ENCODE data around the gene POLD3.
"Not testable (repeated sequence)": the region's sequence is repeated elsewhere in the genome, so short reads cannot be mapped to it uniquely, and the experiment has no call there.

POLD3 gene

GRCh38 chr11:74637700-74638099, 45.3 kb downstream of the POLD3 start:
- DNase-seq (ENCODE audit: low read depth), result no peak

- DNase-seq (ENCODE audit: low read depth), result no peak
Measured at GRCh38 chr11:74638869-74639268, 46.5 kb downstream of the POLD3 start.

DNA sequence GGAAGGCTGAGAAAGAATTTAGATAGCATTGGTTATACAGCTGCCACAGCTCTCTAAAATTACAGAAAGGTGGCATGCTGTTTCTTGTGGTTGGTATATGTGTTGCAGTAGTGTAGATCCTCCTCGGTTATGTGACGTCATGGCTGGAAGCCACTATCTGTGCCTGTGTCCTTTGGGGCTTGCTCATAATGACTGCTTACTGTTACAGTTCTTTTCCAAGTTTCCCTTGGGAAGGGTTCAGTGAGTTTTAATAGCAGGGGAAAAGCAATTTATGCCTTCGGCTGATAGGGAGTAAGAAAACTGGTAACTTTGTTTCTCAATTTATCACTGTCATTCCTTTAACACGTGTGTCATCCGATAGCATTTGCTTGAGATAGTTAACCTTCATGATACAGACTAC, 47.2 kb downstream of the POLD3 start:
- no peak for DNase-seq (ENCODE audit: low read depth)

DNA sequence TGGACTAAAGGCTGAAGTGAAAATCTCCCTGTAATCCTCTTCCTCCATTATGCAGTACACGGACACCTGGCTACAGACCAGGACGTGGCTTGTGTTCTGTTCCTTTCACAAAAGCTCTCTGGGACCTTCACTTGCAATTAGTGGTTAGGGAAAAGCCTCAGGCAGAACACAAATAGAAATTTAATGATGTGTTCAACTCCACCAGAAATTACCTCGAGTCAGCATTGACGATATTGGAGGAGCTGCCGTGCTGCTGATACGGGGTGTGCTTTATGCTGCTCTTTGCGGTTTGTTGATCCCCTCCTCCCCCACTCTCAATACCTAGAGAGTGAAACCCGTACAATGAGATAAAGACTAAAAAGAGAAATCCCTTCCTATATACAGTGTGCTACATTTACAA, 48.9 kb downstream of the POLD3 start:
- no peak for DNase-seq (ENCODE audit: low read depth)

DNA sequence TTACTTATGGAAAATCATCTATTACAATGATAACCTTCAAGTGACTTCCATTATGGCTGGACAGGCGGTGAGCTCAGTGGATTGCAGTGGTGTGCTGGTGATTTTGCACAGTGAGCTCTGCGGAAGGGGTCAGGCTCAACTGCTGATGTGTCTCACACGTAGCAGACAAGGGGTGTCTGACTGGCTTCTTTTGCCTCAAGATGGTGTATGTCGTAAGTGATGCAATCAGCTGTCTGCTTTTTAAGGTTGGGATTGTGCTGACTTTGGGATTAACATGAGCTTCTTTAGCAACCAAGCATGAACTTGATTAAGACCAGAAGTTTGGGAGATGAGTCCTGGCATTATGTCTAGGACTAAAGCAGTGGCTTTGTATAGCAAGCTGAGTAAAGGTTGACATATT, 49.5 kb downstream of the POLD3 start:
- DNase-seq (ENCODE audit: low read depth), result no peak

GRCh38 chr11:74642912-74643311, 50.5 kb downstream of the POLD3 start:
- no peak for DNase-seq (ENCODE audit: low read depth)

- DNase-seq (ENCODE audit: low read depth), result no peak
Measured at GRCh38 chr11:74644081-74644480, 51.7 kb downstream of the POLD3 start.

GRCh38 chr11:74646215-74646614, 53.8 kb downstream of the POLD3 start:
- DNase-seq (ENCODE audit: low read depth), result no peak

DNA sequence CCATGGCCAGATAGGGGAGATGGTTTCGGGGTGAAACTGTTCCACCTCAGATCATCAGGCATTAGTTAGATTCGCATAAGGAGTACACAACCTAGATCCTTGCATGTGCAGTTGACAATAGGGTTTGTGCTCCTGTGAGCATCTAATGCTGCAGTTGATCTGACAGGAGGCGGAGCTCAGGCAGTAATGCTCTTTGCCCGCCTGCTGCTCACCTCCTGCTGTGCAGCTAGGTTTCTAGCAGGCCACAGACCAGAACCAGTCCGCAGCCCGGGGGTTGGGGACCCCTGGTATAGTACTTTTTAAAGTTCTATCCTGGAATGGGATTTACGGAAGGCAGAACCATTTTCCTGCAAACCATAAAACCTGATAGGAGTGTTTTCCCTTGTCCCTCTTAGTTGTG, 54.6 kb downstream of the POLD3 start:
- no peak for DNase-seq (ENCODE audit: low read depth)

- no peak for DNase-seq (ENCODE audit: low read depth)
Measured at GRCh38 chr11:74647404-74647803, 55.0 kb downstream of the POLD3 start.

DNA sequence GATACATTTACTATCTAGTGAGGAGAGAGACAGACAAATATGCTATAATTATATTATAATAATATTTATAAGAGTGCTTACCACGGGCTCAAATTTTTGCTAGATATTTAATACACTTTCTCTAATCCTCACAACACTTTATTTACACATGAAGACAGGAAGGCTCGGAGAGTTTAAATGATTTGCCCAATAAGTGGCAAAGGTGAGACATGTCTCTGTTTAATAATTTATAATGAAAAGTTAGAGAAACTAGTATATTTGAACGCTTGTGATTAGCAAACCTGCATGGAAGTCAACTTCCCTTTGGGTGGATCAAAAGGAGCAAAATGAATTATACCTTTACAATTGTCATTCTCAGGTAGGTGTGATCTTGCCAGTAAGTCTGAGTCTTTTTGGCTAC, 55.4 kb downstream of the POLD3 start:
- DNase-seq (ENCODE audit: low read depth), result no peak

GRCh38 chr11:74648894-74649293, 56.5 kb downstream of the POLD3 start:
- DNase-seq (ENCODE audit: low read depth), result no peak

- DNase-seq (ENCODE audit: low read depth), result no peak
Measured at GRCh38 chr11:74650498-74650897, 58.1 kb downstream of the POLD3 start.

DNA sequence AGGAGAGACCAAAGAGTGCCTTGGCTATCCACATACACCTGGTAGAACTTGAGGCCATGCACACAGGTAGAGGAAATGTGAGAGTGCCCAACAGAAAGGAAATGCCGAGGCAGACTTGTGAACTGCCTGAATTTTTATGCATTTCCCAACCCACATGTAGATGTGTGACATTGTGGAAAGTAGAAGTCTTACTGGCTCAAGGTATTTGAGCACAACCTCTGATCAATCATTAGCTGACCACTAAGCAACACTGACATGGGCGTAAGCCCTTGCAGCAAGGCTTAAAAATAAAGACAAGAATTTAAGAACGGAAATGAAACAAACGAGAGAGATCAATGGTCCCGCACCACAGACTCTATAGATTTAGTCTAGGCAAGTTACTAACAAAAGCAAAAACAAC, 62.6 kb downstream of the POLD3 start:
- no peak for DNase-seq (ENCODE audit: low read depth)

GRCh38 chr11:74659124-74659523, 66.7 kb downstream of the POLD3 start:
- not testable (repeated sequence) for DNase-seq (ENCODE audit: low read depth)

DNA sequence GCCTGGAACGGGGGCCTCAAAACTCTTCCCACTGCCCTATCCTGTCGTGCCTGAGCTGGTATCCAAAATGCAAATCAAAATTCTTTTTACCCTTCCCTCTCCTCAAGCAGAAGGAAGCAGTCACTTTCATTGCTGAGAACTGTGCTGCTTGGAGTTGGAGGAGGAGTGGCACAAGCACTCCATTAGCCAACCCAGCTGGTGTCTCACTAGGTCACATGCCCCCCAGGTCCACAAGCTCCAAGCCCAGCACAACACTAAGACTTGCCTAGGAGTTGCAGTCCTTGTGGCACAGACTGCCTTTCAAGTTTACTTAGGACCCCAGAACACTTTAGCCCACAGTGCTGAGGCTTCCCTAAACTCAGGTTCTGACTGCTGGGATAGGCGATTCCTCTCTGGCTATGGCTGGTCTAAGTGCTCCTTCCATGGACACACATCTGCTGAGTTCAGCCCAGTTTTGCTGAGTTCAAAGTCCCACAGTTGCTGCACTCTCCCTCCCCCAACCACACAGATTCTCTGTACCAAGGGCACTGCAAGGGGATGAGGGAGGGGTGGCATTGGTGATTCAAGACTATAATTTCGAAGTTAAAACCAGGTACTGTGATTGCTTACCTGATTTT, 70.2 kb downstream of the POLD3 start:
- no peak for DNase-seq (ENCODE audit: low read depth)

GRCh38 chr11:74663315-74663714, 70.9 kb downstream of the POLD3 start:
- no peak for DNase-seq (ENCODE audit: low read depth)

GRCh38 chr11:74669211-74670160, 77.1 kb downstream of the POLD3 start:
- DNase-seq (ENCODE audit: low read depth), result no peak

DNA sequence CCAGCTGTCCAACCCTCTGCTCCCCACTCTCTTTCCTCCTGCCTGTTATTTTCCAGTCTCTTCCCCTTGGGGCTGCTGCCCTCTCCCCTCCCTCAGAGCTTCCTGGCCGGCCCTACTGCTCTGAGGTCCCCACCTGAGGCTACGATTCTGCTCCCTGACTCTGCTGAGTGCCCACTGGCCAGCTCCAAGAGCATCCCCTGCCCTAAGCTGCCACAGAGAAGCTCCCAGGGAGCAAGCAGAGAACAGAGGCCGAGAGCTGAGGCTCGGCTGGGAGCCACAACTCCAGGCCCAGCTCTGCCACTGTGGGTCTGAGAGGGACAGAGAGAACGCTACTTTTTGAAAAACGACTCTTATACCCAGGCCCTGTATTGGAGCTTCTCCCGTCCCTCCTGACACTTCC, 77.8 kb downstream of the POLD3 start:
- no peak for DNase-seq (ENCODE audit: low read depth)

GRCh38 chr11:74671520-74672196, 79.3 kb downstream of the POLD3 start:
- DNase-seq (ENCODE audit: low read depth), result no peak

DNA sequence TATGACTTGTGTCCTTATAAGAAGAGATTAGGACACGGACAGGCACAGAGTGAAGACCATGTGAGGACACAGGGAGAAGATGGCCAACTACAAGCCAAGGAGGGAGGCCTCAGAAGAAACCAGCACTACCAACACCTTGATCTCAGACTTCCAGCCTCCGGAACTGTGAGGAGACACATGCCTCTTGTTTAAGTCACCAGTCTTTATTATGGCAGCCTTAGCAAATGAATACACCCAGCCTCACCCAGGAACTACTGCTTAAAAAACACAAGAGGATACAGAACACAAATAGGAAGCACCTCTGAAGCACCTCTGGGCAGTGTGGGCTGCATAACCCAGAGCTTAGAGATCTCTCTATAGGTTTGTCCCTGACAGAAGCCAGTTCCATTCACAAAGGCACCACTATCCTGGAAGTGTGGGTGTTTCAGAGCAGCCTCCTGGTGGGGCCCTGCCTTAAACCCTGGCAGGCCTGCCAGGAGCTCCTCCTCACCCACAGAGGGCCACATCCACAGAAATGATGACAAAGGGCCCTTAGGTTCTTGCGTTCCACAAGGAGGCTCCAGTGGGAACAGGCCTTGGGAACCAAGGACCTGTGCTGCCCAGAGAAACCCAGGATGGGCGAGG, 80.1 kb downstream of the POLD3 start:
- DNase-seq (ENCODE audit: low read depth), result no peak

DNA sequence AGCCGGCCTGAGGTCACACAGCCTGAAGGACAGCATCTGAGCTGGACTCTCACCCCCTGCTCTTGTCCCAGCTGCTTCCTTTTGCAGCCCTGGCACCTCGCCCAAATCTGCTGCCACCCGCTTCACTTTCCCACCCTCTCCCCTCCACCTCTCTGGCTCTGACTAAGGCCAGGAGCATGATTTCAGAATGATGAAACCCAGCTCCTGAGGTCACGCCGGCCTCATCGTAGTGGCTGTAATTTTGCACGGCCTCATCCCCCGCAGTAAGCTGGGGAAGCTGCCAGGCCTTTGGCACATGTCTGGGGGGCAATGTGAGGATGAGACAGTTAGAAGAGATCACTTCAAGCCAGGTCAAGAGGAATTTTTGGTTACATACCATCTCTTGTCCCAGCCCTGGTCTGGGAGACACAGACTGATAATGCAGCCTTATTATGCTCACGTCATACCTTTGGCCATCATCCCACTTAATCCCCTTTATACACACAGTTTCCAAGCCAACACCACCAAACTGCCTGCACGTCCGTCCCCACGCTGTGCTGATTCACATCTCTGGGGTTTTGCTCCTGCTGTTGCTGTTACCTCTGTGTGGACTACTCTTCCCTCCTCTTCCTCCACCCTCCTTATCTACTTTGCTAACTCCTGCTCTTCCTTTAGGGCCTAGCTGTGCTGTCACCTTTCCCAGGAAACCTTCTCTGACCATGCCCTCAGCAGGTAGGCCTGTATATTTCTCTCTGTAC, 80.7 kb downstream of the POLD3 start:
- no peak for DNase-seq (ENCODE audit: low read depth)
